ENCODE measurements around the gene OR14C36.

OR14C36 gene

DNA sequence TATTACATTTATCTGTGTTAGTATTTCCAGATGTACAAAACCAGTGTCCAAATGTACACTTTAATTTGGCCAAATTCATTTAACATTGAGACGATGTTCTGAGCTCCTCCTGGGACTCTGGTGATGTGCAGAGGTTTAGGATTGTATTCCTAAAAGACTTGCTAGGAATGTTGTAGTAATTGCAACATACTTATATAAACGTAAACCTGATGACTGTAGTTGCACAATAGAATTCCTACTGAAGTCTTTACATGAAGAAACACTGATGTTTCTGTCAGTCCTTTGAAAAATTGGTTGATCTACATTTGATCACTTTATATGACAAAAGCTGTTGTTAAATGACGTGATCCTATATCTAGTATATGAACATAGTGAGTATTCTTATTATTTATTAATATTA, 5.1 kb upstream of the OR14C36 start:
- Mint-ChIP-seq H3K4me1 (no peaks in the 10 kb centered on the region), H3K27ac (no peak overlapping the region), H3K27me3 (ENCODE audit: low read depth, poor library complexity) (peaks cover 6% of the 10 kb centered on the region), H3K36me3 (ENCODE audit: low read depth) (no peaks in the 10 kb centered on the region), H3K9me3 (peaks cover 73% of the 10 kb centered on the region), H3K4me3 (no peak overlapping the region)
- TF ChIP-seq, protein P1, sequence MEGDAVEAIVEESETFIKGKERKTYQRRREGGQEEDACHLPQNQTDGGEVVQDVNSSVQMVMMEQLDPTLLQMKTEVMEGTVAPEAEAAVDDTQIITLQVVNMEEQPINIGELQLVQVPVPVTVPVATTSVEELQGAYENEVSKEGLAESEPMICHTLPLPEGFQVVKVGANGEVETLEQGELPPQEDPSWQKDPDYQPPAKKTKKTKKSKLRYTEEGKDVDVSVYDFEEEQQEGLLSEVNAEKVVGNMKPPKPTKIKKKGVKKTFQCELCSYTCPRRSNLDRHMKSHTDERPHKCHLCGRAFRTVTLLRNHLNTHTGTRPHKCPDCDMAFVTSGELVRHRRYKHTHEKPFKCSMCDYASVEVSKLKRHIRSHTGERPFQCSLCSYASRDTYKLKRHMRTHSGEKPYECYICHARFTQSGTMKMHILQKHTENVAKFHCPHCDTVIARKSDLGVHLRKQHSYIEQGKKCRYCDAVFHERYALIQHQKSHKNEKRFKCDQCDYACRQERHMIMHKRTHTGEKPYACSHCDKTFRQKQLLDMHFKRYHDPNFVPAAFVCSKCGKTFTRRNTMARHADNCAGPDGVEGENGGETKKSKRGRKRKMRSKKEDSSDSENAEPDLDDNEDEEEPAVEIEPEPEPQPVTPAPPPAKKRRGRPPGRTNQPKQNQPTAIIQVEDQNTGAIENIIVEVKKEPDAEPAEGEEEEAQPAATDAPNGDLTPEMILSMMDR (IDR thresholded peaks at IDR 0.05), result no peak
- DNase-seq, result no peak

DNA sequence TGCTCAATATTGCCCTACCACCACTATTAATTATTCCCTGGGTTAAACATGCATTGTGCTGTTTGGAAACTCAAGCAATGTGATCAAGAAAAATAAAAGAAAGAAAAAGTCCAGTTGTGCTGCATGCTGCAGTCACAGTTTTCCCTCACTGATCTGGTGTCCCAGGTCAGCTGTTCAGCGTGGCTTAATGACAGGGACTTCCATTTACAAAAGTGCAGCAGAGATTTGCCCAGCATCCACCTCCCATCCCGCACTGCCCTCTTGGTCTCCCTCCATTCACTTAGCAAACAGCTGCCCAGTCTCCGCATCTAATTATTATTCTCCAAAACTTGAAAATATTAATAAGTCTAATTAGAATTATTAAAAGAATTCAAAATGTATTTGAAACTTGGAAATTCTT, 10.8 kb downstream of the OR14C36 start:
- no peak for DNase-seq
- Mint-ChIP-seq H3K27ac (no peak overlapping the region), H3K9me3 (peaks cover 73% of the 10 kb centered on the region), H3K27me3 (ENCODE audit: low read depth, poor library complexity) (no peaks in the 10 kb centered on the region), H3K4me1 (no peaks in the 10 kb centered on the region), H3K36me3 (ENCODE audit: low read depth) (no peaks in the 10 kb centered on the region), H3K4me3 (no peak overlapping the region)
- TF ChIP-seq, protein P1 (IDR thresholded peaks at IDR 0.05), result no peak

DNA sequence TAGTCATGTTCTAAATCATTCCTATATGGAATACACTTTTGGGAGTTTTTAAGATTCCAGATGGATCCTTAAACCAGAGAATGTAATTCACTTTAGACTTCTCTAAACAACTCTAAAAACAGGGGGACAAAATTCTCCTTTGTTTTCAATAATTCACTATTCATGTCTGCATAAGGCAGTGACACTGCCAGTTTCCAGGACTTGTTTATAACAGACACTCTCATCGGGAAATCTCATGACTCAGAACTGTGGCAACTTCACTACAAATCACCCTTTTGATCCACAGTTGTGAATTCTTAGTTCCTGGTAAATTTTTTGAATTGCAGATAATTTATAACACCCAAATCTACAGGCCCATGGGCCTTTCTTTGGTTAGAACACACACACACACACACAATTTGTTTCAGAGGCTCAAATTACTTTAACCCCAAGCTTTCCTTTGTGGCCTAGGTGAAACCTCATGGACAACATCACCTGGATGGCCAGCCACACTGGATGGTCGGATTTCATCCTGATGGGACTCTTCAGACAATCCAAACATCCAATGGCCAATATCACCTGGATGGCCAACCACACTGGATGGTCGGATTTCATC, 12.6 kb downstream of the OR14C36 start, which contains the start of gene OR2T4:
Gene OR2T4 (plus strand): TSS at position 545 of the 595 bp plus-strand sequence. CDS start 0 bp downstream, at position 545.
- H3K36me3 Mint-ChIP-seq (ENCODE audit: low read depth), result no peaks in the 10 kb centered on the region
- H3K27ac Mint-ChIP-seq, result no peak within 1 kb of the TSS
- TF ChIP-seq, protein P1 (IDR thresholded peaks at IDR 0.05), result no peak
- peaks cover 86% of the 10 kb centered on the region for H3K9me3 Mint-ChIP-seq
- no peak within 1 kb of the TSS for H3K4me3 Mint-ChIP-seq
- no peaks in the 10 kb centered on the region for H3K27me3 Mint-ChIP-seq (ENCODE audit: low read depth, poor library complexity)
- no peaks in the 10 kb centered on the region for H3K4me1 Mint-ChIP-seq
- DNase-seq, result no peak

DNA sequence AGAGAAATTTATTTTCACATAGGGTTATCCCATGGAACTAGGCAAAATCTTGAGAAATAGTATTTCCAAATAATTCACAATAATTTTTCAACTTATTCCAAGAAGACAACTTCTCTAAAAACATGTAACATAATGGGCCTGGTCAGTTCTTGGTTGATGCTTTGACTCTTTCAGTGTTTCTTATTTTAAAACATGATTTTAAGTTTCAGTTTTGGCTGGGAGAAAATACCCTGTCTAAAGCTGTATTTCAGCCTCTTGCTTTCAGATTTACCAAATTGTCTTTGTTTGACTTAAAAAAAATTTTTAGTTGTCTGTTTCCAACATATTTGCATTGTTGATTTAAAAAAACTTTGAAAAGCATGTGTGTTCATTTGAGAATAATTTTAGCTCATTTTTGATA, 18.0 kb downstream of the OR14C36 start:
- TF ChIP-seq, protein P1 (IDR thresholded peaks at IDR 0.05), result no peak
- DNase-seq, result no peak
- H3K27me3 Mint-ChIP-seq (ENCODE audit: low read depth, poor library complexity), result no peaks in the 10 kb centered on the region
- H3K4me3 Mint-ChIP-seq, result no peak overlapping the region
- H3K9me3 Mint-ChIP-seq, result peaks cover 88% of the 10 kb centered on the region
- no peaks in the 10 kb centered on the region for H3K36me3 Mint-ChIP-seq (ENCODE audit: low read depth)
- no peak overlapping the region for H3K27ac Mint-ChIP-seq
- no peaks in the 10 kb centered on the region for H3K4me1 Mint-ChIP-seq

DNA sequence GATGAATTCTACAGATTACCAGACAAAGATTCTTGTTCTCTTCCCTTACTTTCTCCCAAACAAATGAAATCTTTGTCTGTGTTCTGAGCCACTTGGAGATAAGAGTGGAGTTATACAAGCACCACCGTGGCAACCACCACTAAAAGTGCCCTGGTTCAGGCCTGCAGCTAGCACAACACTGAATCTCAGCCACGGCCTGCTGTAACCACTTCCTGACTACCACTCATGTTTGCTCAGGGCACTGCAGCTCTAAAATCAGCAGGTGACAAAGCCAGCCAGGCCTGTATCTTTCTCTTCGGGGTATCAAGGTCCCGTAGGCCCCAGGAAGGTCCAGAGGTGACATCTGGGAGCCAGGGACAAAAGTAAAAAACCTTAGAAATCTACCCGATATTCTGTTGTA, 23.8 kb downstream of the OR14C36 start:
- H3K4me1 Mint-ChIP-seq, result no peaks in the 10 kb centered on the region

More for the DNA sequence above, 23.8 kb downstream of the OR14C36 start:
- DNase-seq, result no peak
- no peaks in the 10 kb centered on the region for H3K27me3 Mint-ChIP-seq (ENCODE audit: low read depth, poor library complexity)
- no peak overlapping the region for H3K4me3 Mint-ChIP-seq
- peaks cover 91% of the 10 kb centered on the region for H3K9me3 Mint-ChIP-seq
- TF ChIP-seq, protein P1 (IDR thresholded peaks at IDR 0.05), result no peak
- H3K27ac Mint-ChIP-seq, result no peak overlapping the region
- H3K36me3 Mint-ChIP-seq (ENCODE audit: low read depth), result no peaks in the 10 kb centered on the region
